ENCODE results near the gene KRTAP9-4.
"Not testable (repeated sequence)": the region's sequence is repeated elsewhere in the genome, so short reads cannot be mapped to it uniquely, and the experiment has no call there.

KRTAP9-4 gene

DNA sequence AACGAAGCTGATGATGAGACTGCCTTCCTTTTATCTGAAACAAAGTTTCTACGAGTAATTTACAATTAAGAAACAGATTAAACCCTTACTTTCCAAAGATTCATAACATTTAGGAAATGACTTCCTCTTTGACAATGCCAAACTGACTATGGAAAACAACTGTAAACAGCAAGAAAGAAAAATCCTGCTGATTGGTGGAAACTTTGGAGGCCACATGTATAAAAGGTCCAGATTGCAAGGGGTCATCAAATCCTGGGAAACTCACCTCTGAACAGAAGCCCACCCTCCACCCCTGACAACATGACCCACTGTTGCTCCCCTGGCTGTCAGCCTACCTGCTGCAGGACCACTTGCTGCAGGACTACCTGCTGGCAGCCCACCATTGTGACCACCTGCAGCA is 15.6 kb downstream of the KRTAP9-4 start, which contains the start of gene KRTAP9-6:
TSS of gene KRTAP9-6 (plus strand) at position 301 of the 400 bp plus-strand sequence. CDS start at position 301, 0 bp downstream.
- no peak for DNase-seq (ENCODE audit: low spot score)

DNA sequence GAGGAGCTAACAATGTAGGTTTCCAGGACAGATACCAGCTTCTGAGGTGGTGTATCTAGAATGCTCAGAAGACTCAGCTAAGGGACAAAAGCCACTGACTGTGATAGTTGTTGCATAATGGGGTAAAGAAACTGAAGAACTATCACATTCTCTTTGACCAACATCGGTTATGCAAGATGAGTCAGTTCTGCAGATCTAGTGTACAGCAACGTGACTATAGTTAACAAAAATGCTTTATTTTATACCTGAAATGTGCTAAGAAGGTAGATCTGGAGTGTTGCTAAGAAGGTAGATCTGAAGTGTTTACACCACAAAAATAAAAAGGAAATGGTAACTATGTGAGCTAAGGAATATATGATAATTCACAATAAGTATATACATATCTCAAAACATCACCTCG is 18.2 kb downstream of the KRTAP9-4 start:
- no peak for DNase-seq (ENCODE audit: low spot score)

DNA sequence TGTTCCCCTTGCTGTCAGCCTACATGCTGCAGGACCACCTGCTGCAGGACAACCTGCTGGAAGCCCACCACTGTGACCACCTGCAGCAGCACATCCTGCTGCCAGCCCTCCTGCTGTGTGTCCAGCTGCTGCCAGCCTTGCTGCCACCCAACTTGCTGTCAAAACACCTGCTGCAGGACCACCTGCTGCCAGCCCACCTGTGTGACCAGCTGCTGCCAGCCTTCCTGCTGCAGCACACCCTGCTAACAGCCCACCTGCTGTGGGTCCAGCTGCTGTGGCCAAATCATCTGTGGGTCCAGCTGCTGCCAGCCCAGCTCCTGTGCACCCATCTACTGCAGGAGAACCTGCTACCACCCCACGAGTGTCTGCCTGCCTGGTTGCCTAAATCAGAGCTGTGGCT is 21.8 kb downstream of the KRTAP9-4 start:
- not testable (repeated sequence) for DNase-seq (ENCODE audit: low spot score)

DNA sequence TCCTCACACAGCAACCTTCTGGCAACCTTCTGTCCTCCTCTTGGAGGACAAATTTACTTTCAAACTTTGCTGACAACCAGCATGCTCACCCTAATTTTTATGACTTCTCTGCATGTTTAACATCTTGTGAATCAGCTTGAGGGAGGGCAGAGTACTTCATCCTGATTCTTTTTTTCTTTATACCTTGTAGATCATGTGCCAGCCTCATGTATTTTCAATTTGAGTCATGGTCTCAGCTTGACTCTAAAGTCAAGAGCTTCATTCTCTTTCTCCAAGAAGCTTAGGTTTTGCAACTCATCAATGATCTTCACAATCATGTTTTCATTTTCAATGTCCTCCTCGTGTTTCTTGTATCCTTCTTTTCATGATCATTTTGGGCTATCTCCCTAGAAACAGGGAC is 22.4 kb downstream of the KRTAP9-4 start:
- DNase-seq (ENCODE audit: low spot score) = no peak

DNA sequence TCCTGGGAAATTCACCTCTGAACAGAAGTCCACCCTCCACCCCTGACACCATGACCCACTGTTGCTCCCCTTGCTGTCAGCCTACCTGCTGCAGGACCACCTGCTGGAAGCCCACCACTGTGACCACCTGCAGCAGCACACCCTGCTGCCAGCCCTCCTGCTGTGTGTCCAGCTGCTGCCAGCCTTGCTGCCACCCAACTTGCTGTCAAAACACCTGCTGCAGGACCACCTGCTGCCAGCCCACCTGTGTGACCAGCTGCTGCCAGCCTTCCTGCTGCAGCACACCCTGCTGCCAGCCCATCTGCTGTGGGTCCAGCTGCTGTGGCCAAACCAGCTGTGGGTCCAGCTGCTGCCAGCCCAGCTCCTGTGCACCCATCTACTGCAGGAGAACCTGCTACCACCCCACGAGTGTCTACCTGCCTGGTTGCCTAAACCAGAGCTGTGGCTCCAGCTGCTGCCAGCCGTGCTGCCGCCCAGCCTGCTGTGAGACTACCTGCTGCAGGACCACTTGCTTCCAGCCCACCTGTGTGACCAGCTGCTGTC is 26.2 kb downstream of the KRTAP9-4 start, which contains the start of gene KRTAP9-7:
TSS of gene KRTAP9-7 (plus strand) at position 51 of the 543 bp plus-strand sequence. CDS start at position 51, 0 bp downstream.
- not testable (repeated sequence) for DNase-seq (ENCODE audit: low spot score)

DNA sequence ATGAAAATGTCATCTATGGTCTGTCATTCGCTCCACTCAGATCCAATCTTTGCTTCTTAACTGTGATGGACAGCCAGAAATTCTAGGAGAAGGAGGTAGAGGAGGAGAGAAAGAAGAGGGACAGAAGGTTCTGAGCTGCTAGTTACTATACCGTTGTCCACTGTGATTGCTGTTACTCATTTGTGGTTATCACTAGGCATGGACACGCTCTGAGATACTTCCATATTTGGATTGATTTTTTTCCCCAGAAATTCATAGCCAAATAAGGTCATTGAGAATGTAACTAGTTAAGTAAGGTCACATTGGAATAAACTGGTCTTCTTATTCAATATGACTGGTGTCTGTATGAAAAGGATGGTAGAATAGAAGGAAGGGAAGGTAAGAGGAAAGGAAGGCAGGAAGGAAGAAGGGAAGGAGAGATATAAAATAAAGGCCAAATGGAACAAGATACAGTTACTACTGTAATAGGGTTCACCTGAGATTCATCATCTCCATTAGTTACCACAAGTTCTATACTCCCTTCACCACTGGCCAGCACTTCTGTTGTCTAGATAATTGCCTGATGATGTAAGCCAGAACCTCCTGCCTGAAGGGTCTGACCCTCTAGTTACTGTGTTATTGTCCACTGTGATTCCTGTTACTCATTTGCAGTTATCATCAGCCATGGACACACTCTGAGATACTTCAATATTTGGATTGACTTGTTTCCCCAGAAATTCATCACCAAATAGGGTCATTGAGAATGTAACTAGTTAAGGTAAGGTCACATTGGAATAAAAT is 28.9 kb downstream of the KRTAP9-4 start:
- DNase-seq (ENCODE audit: low spot score) = no peak

DNA sequence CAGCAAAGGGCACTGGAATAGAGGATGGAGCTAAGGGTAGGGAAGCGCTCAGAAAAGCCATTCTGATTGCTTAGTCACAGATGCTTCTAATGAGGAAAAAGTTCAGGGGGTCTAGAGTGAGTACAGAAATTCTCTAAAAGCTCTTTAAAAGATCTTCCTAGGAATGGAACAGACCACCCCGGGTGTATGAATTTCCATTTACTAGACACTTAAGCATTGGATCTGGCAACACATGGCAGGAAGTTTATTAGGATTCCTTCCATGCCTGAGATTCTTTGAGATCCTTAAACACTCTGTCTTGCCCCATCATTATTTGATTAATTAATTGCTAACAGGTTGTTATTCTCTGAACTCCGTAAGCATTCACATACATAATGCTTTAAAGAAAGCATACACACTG is 34.6 kb downstream of the KRTAP9-4 start:
- DNase-seq (ENCODE audit: low spot score) = no peak

DNA sequence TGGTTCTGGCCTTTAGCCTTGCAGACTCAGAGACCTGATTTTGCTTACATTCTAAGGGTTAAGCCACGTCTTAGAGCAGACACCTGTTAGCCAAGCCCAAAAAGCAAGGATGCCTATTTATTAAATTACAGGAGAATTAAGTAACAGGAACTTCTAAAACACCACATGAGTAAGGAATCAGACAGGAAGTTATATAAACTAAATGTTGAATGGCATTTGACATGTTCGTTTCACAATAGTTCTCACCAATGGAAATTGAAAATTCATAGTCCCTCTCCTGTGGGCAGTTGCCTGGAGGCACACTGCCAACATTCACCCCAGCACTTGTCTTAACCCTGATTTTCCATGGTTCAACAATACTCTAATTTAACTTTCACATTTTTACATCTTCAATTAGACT is 35.1 kb downstream of the KRTAP9-4 start:
- no peak for DNase-seq (ENCODE audit: low spot score)

DNA sequence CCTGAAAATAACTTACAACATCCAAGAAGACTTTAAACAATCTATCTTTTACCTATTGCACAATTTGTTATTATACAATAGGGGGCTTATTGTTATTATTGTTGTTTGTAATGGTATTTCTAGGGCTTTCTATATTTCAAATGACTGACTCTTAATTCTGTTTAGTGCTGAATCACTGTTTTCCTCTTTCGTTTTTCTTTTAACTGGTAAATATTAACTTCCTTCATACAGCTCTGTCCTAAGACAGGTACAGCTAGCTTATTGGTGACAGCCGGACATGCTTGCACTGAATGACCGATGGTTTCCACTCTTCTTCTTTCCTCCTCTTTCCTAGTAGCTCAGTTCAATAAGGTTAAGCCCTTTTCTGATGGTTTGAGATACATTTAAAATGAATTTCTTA is 37.6 kb downstream of the KRTAP9-4 start:
- no peak for DNase-seq (ENCODE audit: low spot score)

DNA sequence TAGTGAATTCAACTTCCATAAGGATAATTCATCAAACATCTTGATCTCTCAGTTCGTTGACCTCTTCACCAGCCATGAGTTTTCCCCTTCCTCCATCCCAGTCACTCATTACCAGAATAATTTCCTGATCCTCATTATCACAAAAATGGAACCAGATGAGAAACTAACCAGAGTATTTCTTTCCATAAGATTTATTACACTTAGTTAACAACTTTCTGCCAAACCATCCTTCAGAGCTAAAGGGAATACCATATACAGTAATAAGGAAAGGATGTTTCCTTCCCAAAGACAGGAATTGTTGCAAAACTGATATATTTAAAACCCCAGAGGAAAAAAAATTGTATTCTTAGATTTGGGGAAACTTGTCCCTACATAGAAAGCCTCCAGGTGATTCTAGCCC is 44.5 kb downstream of the KRTAP9-4 start:
- DNase-seq (ENCODE audit: low spot score) = no peak

DNA sequence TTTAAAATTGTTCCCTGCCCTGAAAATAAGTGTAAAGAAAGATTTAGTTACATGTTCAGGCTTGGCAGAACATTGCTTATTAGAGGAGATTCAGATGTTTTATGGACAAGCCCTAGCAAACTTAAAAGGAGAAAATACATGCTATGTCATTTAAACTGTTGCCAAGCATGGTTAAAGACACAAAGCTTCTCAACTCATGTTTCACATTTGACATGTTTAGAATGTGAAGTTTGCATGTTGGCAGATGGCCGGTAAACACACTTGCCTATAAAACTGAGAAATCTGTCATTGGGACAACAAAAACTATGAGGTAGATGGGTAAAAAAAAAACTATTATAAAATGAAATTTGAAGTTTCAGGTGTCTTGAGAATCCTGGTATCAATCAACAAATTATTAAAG is 47.4 kb downstream of the KRTAP9-4 start:
- DNase-seq (ENCODE audit: low spot score) = no peak

DNA sequence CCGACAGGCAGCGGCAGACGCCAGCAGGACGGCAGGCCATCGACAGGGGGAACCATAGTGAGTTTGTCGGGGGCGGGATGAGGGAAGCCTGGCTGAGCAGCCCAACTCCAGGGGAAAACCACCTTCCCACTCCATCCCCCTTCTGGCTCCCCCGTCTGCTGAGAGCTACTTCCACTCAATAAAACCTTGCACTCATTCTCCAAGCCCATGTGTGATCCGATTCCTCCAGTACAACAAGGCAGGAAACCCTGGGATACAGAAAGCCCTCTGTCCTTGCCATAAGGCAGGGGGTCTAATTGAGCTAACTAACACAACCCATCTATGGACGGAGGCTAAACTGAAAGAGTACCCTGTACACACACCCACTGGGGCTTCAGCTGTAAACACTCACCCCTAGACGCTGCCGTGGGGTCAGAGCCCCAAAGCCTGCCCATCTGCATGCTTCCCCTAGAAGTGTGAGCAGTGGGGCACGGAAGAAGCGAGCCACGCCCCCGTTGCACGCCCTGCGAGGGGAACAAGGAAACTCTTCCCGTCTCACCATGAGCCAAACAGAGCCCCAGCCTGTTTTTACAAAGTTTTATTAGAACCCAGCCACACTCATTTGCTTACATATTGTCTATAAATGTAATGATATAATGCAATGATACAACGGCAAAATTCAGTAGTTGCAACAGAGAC is 49.1 kb downstream of the KRTAP9-4 start:
- no peak for DNase-seq (ENCODE audit: low spot score)
